SH-SY5Y (cell line): ENCODE measurements around the gene SPTBN4.

Experiments used
- GATA2 ChIP-seq: IDR thresholded peaks from 2 replicates; pipeline ENCODE4 v1.6.1; 2011; ENCODE audit warnings: mild to moderate bottlenecking, low read depth, low read length
- GATA3 ChIP-seq: IDR thresholded peaks from 2 replicates; pipeline ENCODE4 v1.6.1; 2011; ENCODE audit warnings: low read depth, mild to moderate bottlenecking, low read length, moderate library complexity

DNA sequence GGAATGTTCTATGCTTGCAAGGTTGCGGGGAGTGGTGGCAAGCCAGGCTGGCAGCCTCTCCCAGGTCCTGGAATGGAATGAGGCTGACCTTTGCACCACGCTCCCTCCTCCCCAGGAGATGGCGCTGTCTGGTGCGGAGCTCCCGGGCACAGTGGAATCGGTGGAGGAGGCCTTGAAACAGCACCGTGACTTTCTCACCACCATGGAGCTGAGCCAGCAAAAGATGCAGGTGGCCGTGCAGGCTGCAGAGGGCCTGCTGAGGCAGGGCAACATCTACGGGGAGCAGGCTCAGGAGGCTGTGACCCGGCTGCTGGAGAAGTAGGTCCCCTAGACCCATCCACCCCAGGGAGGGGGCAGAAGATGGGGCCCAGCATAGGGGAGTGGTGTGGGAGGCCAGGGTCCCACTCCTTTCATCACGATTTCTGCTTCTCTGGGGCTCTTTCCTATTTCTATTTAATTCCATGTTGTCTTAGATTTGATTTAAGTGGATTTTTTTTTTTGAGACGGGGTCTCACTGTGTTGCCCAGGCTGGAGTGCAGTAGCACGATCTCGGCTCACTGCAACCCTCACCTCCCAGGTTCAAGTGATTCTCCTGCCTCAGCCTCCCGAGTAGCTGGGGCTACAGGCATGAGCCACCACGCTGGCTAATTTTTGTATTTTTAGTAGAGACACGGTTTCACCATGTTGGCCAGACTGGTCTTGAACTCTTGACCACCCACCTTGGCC is 56.7 kb downstream of the SPTBN4 start:
- TF ChIP-seq GATA3 (no peak), GATA2 (no peak)
